HG02588 (cell line): ENCODE measurements around the gene CACNA1S.

Experiments
- ATAC-seq: cut with Tn5 transposase; IDR thresholded peaks from one replicate; pipeline ENCODE4 v1.9.1; 2021; ENCODE audit warnings: mild to moderate bottlenecking, moderate library complexity; ENCODE audit not compliant: unreplicated experiment

The CACNA1S gene

GRCh38 chr1:201096041-201096461 lies 16.2 kb downstream of the CACNA1S start:
- ATAC-seq: no peak

GRCh38 chr1:201095581-201095980 lies 16.6 kb downstream of the CACNA1S start:
- no peak for ATAC-seq

GRCh38 chr1:201094832-201095231 lies 17.4 kb downstream of the CACNA1S start:
- ATAC-seq: no peak

- no peak for ATAC-seq
Observed at GRCh38 chr1:201093962-201094361, 18.3 kb downstream of the CACNA1S start.

- no peak for ATAC-seq
Observed at GRCh38 chr1:201093561-201093960, 18.7 kb downstream of the CACNA1S start.

GRCh38 chr1:201092738-201093137 lies 19.5 kb downstream of the CACNA1S start:
- ATAC-seq: no peak

GRCh38 chr1:201091256-201091655 lies 21.0 kb downstream of the CACNA1S start:
- ATAC-seq: no peak

- ATAC-seq: no peak
Observed at GRCh38 chr1:201090541-201090940, 21.7 kb downstream of the CACNA1S start.

GRCh38 chr1:201089596-201089995 lies 22.6 kb downstream of the CACNA1S start:
- no peak for ATAC-seq

GRCh38 chr1:201088901-201089525 lies 23.2 kb downstream of the CACNA1S start:
- no peak for ATAC-seq

- no peak for ATAC-seq
Observed at GRCh38 chr1:201088395-201088794, 23.8 kb downstream of the CACNA1S start.

- no peak for ATAC-seq
Observed at GRCh38 chr1:201085902-201086735, 26.1 kb downstream of the CACNA1S start.

- no peak for ATAC-seq
Observed at GRCh38 chr1:201084295-201084694, 27.9 kb downstream of the CACNA1S start.

- no peak for ATAC-seq
Observed at GRCh38 chr1:201083741-201084140, 28.5 kb downstream of the CACNA1S start.

- ATAC-seq: no peak
Observed at GRCh38 chr1:201080135-201080534, 32.1 kb downstream of the CACNA1S start.

GRCh38 chr1:201077736-201078135 lies 34.5 kb downstream of the CACNA1S start:
- ATAC-seq: no peak

GRCh38 chr1:201077116-201077515 lies 35.1 kb downstream of the CACNA1S start:
- no peak for ATAC-seq

- no peak for ATAC-seq
Observed at GRCh38 chr1:201076092-201076491, 36.1 kb downstream of the CACNA1S start.

- ATAC-seq: no peak
Observed at GRCh38 chr1:201074018-201074417, 38.2 kb downstream of the CACNA1S start.

GRCh38 chr1:201072922-201073321 lies 39.3 kb downstream of the CACNA1S start:
- ATAC-seq: no peak

- ATAC-seq: no peak
Observed at GRCh38 chr1:201072149-201072548, 40.1 kb downstream of the CACNA1S start.

GRCh38 chr1:201069636-201070035 lies 42.6 kb downstream of the CACNA1S start:
- ATAC-seq: no peak
